Measurements from ENCODE around the gene IRS1. TPM values are rescaled to one million over a fixed set of nuclear protein-coding genes. Genes with fewer than 3 reads are reported as not detected.

The IRS1 gene
- total RNA-seq, 4 donors from 2014 or later: 6.2 to 20.9 (median 12.8) TPM

GRCh38 chr2:226794196-226794661, 5.4 kb downstream of the IRS1 start:
- intact Hi-C loops (cut with DNase I; ENCODE audit: low total_unique reads): loop anchor here (10.0 kb wide), 1 partner anchor 579 kb away; no protein-coding TSS in a partner anchor
- 36 to 53% methylated on average over 2 to 4 of the region's 4 CpGs for WGBS, 2 donors (ENCODE audit: low coverage in 1 of 2)
- no peaks in the 10 kb centered on the region for H3K9me3 ChIP-seq
- in situ Hi-C loops (cut with MboI; ENCODE audit: low pct_ligation_motif_present in 1 of 4, low pct_unique_long_range_greater_than_20kb in 1 of 4, low sequenced_read_pairs in 3 of 4): loop anchor here in 1 of 4 donors (25.0 kb wide), 1 partner anchor 132 kb away; no protein-coding TSS in a partner anchor
- H3K36me3 ChIP-seq: no peaks in the 10 kb centered on the region
- no peak for TF ChIP-seq POLR2AphosphoS5 (IDR thresholded peaks at IDR 0.05)
- TF ChIP-seq EP300 (IDR thresholded peaks at IDR 0.05; ENCODE audit: low read depth): no peak
- no peak for TF ChIP-seq POLR2A (IDR thresholded peaks at IDR 0.05)
- TF ChIP-seq CTCF (IDR thresholded peaks at IDR 0.05): no peak
- DNase-seq: no peak
- peaks cover 0 to 37% (median 27%) of the 10 kb centered on the region in 4 donors for H3K4me1 ChIP-seq
- no peaks in the 10 kb centered on the region for H3K27me3 ChIP-seq
- H3K4me3 ChIP-seq: peak overlapping the region; percentile 25 to 78 (median 56)
- peak overlapping the region; percentile 93 to 96 (median 94) for H3K27ac ChIP-seq

GRCh38 chr2:226793646-226794045, 6.0 kb downstream of the IRS1 start:
- in situ Hi-C loops (cut with MboI; ENCODE audit: low pct_ligation_motif_present in 1 of 4, low pct_unique_long_range_greater_than_20kb in 1 of 4, low sequenced_read_pairs in 3 of 4) (loop anchor here in 1 of 4 donors (25.0 kb wide), 1 partner anchor 131 kb away; no protein-coding TSS in a partner anchor), intact Hi-C loops (cut with DNase I; ENCODE audit: low total_unique reads) (loop anchor here (10.0 kb wide), 1 partner anchor 579 kb away; no protein-coding TSS in a partner anchor)
- Histone ChIP-seq H3K36me3 (no peaks in the 10 kb centered on the region), H3K9me3 (no peaks in the 10 kb centered on the region), H3K27me3 (no peaks in the 10 kb centered on the region), H3K27ac (peak overlapping the region; percentile 93 to 96 (median 94)), H3K4me3 (peak overlapping the region in 3 of 4 donors; percentile 46 to 78 (median 65)), H3K4me1 (peaks cover 0 to 41% (median 28%) of the 10 kb centered on the region in 4 donors)
- DNase-seq: no peak
- 40 to 56% methylated on average over 2 of the region's 2 CpGs for WGBS, 2 donors (ENCODE audit: low coverage in 1 of 2)
- TF ChIP-seq POLR2AphosphoS5 (IDR thresholded peaks at IDR 0.05): no peak

- in situ Hi-C loops (cut with MboI; ENCODE audit: low pct_ligation_motif_present in 1 of 4, low pct_unique_long_range_greater_than_20kb in 1 of 4, low sequenced_read_pairs in 3 of 4): loop anchor here in 1 of 4 donors (25.0 kb wide), 1 partner anchor 130 kb away; no protein-coding TSS in a partner anchor
These were observed 7.3 kb downstream of the IRS1 start for GRCh38 chr2:226792155-226792881.

GRCh38 chr2:226791487-226792081, 8.0 kb downstream of the IRS1 start:
- Histone ChIP-seq H3K36me3 (no peaks in the 10 kb centered on the region), H3K4me1 (peaks cover 0 to 61% (median 23%) of the 10 kb centered on the region in 4 donors), H3K9me3 (no peaks in the 10 kb centered on the region), H3K27me3 (no peaks in the 10 kb centered on the region), H3K27ac (peak overlapping the region; percentile 93 to 96 (median 94)), H3K4me3 (peak overlapping the region; percentile 52 to 78 (median 70))
- TF ChIP-seq POLR2A (IDR thresholded peaks at IDR 0.05) (peak; percentile 53), POLR2AphosphoS5 (IDR thresholded peaks at IDR 0.05) (peak in 2 of 3 donors; percentile 52 to 67), EP300 (IDR thresholded peaks at IDR 0.05; ENCODE audit: low read depth) (no peak), CTCF (IDR thresholded peaks at IDR 0.05) (peak; percentile 55 to 88 (median 58))
- DNase-seq: peak; percentile 93
- in situ Hi-C loops (cut with MboI; ENCODE audit: low pct_ligation_motif_present in 1 of 4, low pct_unique_long_range_greater_than_20kb in 1 of 4, low sequenced_read_pairs in 3 of 4) (loop anchor here in 1 of 4 donors (25.0 kb wide), 1 partner anchor 129 kb away; no protein-coding TSS in a partner anchor), intact Hi-C loops (cut with DNase I; ENCODE audit: low total_unique reads) (loop anchor here (10.0 kb wide), 1 partner anchor 577 kb away; no protein-coding TSS in a partner anchor)
- 0 to 1% methylated on average over 3 to 52 of the region's 56 CpGs for WGBS, 2 donors (ENCODE audit: low coverage in 1 of 2)

More at GRCh38 chr2:226792155-226792881, 7.3 kb downstream of the IRS1 start:
- WGBS, 2 donors (ENCODE audit: low coverage in 1 of 2): 48 to 54% methylated on average over 6 to 7 of the region's 7 CpGs
- Histone ChIP-seq H3K36me3 (no peaks in the 10 kb centered on the region), H3K27ac (peak overlapping the region; percentile 93 to 96 (median 94)), H3K4me1 (peaks cover 0 to 54% (median 23%) of the 10 kb centered on the region in 4 donors), H3K4me3 (peak overlapping the region in 3 of 4 donors; percentile 61 to 78 (median 78)), H3K9me3 (no peaks in the 10 kb centered on the region), H3K27me3 (no peaks in the 10 kb centered on the region)
- intact Hi-C loops (cut with DNase I; ENCODE audit: low total_unique reads): loop anchor here (10.0 kb wide), 1 partner anchor 578 kb away; no protein-coding TSS in a partner anchor
- no peak for TF ChIP-seq POLR2A (IDR thresholded peaks at IDR 0.05)
- TF ChIP-seq CTCF (IDR thresholded peaks at IDR 0.05): no peak
- no peak for TF ChIP-seq POLR2AphosphoS5 (IDR thresholded peaks at IDR 0.05)
- no peak for TF ChIP-seq EP300 (IDR thresholded peaks at IDR 0.05; ENCODE audit: low read depth)
- DNase-seq: no peak
